ENCODE results near the gene HSP90AA1. TPM values are rescaled to one million over a fixed set of nuclear protein-coding genes. Genes with fewer than 3 reads are reported as not detected.

HSP90AA1 gene
- total RNA-seq, 1 experiment from 2014 or later = 1,931 TPM

- Histone ChIP-seq H2AFZ (no peak overlapping the region), H4K20me1 (ENCODE audit: insufficient read depth) (no peaks in the 10 kb centered on the region), H3K4me1 (replicated peaks; ENCODE audit: insufficient read depth) (no peaks in the 10 kb centered on the region), H3K27ac (no peak overlapping the region), H3K9me2 (ENCODE audit: insufficient read depth) (no peaks in the 10 kb centered on the region), H3K4me2 (no peak overlapping the region), H3K4me3 (no peak overlapping the region), H3K9me3 (ENCODE audit: insufficient read depth, low read depth) (peaks cover 8% of the 10 kb centered on the region; the same call in 1 of the 2 replicates), H3K27me3 (ENCODE audit: insufficient read depth, low read depth) (no peaks in the 10 kb centered on the region), H3K36me3 (ENCODE audit: low read depth) (no peaks in the 10 kb centered on the region), H3F3A (ENCODE audit: insufficient read depth, low read depth) (no peaks in the 10 kb centered on the region; the same call in 1 of the 2 replicates), H3K79me2 (ENCODE audit: low read depth) (no peaks in the 10 kb centered on the region)
- ChIA-PET POLR2A (ENCODE audit: unreplicated experiment) (interaction anchor here (0.6 kb wide), 1 partner anchor 42 kb away, joined by 3 read pairs; no protein-coding TSS in a partner anchor), CTCF (no interaction called here)
- intact Hi-C loops (cut with micrococcal nuclease; ENCODE audit: unreplicated experiment) = no loop called here
- DNase-seq = no peak
- BruUV-seq (replicated peaks) = no TSS peak
- TF ChIP-seq CTCF (conservative IDR thresholded peaks at IDR 0.05) (no peak), EZH2 (IDR thresholded peaks at IDR 0.05; ENCODE audit: low read depth) (no peak)
These were observed 18.5 kb upstream of the HSP90AA1 start for GRCh38 chr14:102105369-102105768.

GRCh38 chr14:102103062-102103695 lies 16.3 kb upstream of the HSP90AA1 start:
- Histone ChIP-seq H3K4me2 (no peak overlapping the region), H2AFZ (no peak overlapping the region), H3K4me1 (replicated peaks; ENCODE audit: insufficient read depth) (peaks cover 12% of the 10 kb centered on the region), H3K9me3 (ENCODE audit: insufficient read depth, low read depth) (no peaks in the 10 kb centered on the region), H3K4me3 (no peak overlapping the region), H3F3A (ENCODE audit: insufficient read depth, low read depth) (peaks cover 12% of the 10 kb centered on the region), H3K79me2 (ENCODE audit: low read depth) (no peaks in the 10 kb centered on the region), H3K27ac (no peak overlapping the region), H4K20me1 (ENCODE audit: insufficient read depth) (no peaks in the 10 kb centered on the region), H3K27me3 (ENCODE audit: insufficient read depth, low read depth) (no peaks in the 10 kb centered on the region), H3K9me2 (ENCODE audit: insufficient read depth) (no peaks in the 10 kb centered on the region), H3K36me3 (ENCODE audit: low read depth) (no peaks in the 10 kb centered on the region)
- POLR2A ChIA-PET (ENCODE audit: unreplicated experiment) = no interaction called here
- CTCF ChIA-PET = no interaction called here
- no peak for DNase-seq
- intact Hi-C loops (cut with micrococcal nuclease; ENCODE audit: unreplicated experiment) = no loop called here
- no peak for TF ChIP-seq CTCF (conservative IDR thresholded peaks at IDR 0.05)
- TF ChIP-seq EZH2 (IDR thresholded peaks at IDR 0.05; ENCODE audit: low read depth) = no peak
- no TSS peak for BruUV-seq (replicated peaks)

GRCh38 chr14:102097441-102098135 lies 10.7 kb upstream of the HSP90AA1 start:
- intact Hi-C loops (cut with micrococcal nuclease; ENCODE audit: unreplicated experiment) = loop anchor here (1.0 to 5.0 kb wide), 14 partner anchors 29 to 390 kb away; partner anchors contain the start of gene WDR20
- no peak overlapping the region for H2AFZ ChIP-seq
- H3K27ac ChIP-seq = peak overlapping the region; percentile 61
- no peaks in the 10 kb centered on the region for H3K27me3 ChIP-seq (ENCODE audit: insufficient read depth, low read depth)
- TSS peak; percentile 23 for BruUV-seq (replicated peaks)
- CTCF ChIA-PET = interaction anchor here (0.5 to 2.4 kb wide), 21 partner anchors 10 to 532 kb away, joined by 3 to 35 read pairs (median 4); no protein-coding TSS in a partner anchor
- peak overlapping the region; percentile 11; the same call in 1 of the 2 replicates for H3K4me3 ChIP-seq
- H3K4me1 ChIP-seq (replicated peaks; ENCODE audit: insufficient read depth) = peaks cover 43% of the 10 kb centered on the region
- peak overlapping the region; percentile 70 for H3K4me2 ChIP-seq
- no peaks in the 10 kb centered on the region for H3K36me3 ChIP-seq (ENCODE audit: low read depth)
- POLR2A ChIA-PET (ENCODE audit: unreplicated experiment) = interaction anchor here (0.5 to 1.2 kb wide), 11 partner anchors 14 to 390 kb away, joined by 3 to 10 read pairs (median 5); no protein-coding TSS in a partner anchor
- no peaks in the 10 kb centered on the region for H4K20me1 ChIP-seq (ENCODE audit: insufficient read depth)
- TF ChIP-seq CTCF (conservative IDR thresholded peaks at IDR 0.05) (no peak), EZH2 (IDR thresholded peaks at IDR 0.05; ENCODE audit: low read depth) (no peak)
- no peaks in the 10 kb centered on the region for H3K9me3 ChIP-seq (ENCODE audit: insufficient read depth, low read depth)
- H3F3A ChIP-seq (ENCODE audit: insufficient read depth, low read depth) = peaks cover 31% of the 10 kb centered on the region
- no peaks in the 10 kb centered on the region for H3K79me2 ChIP-seq (ENCODE audit: low read depth)
- peak; percentile 98 for DNase-seq
- H3K9me2 ChIP-seq (ENCODE audit: insufficient read depth) = no peaks in the 10 kb centered on the region
